Stimulated activated naive CD8-positive, alpha-beta T cell treated with anti-CD3 and anti-CD28 coated beads, Interleukin-15, amount 100 ng/mL, for 72 hours (primary cell): Measurements from ENCODE around the gene SOST.

Source experiments
- ATAC-seq: fragments of 150-1000 bp; cut with Tn5 transposase; 2 replicates; pipeline ENCODE4 v1.10.0; 2021; ENCODE audit warnings: mild to moderate bottlenecking, moderate library complexity
- DNase-seq, 2 donors: peaks; one replicate each; pipeline ENCODE4 v3.0.0; 2021 to 2022
- H3K27ac Mint-ChIP-seq, 2 donors: one replicate each; pipeline ENCODE4 v1.8.0; 2022; ENCODE audit warnings: mild to moderate bottlenecking in 2 of 2, mixed read lengths in 2 of 2, moderate library complexity in 2 of 2
- H3K27me3 Mint-ChIP-seq: one replicate; pipeline ENCODE4 v1.8.0; 2022; ENCODE audit warnings: mixed read lengths
- H3K4me1 Mint-ChIP-seq: one replicate; pipeline ENCODE4 v1.8.0; 2022; ENCODE audit warnings: mild to moderate bottlenecking, mixed read lengths
- H3K4me3 Mint-ChIP-seq, 2 donors: one replicate each; pipeline ENCODE4 v1.8.0; 2022; ENCODE audit warnings: mild to moderate bottlenecking in 2 of 2, mixed read lengths in 2 of 2, moderate library complexity in 1 of 2
- H3K9me3 Mint-ChIP-seq, 2 donors: one replicate each; pipeline ENCODE4 v1.8.0; 2022; ENCODE audit warnings: mixed read lengths in 2 of 2

The SOST gene

DNA sequence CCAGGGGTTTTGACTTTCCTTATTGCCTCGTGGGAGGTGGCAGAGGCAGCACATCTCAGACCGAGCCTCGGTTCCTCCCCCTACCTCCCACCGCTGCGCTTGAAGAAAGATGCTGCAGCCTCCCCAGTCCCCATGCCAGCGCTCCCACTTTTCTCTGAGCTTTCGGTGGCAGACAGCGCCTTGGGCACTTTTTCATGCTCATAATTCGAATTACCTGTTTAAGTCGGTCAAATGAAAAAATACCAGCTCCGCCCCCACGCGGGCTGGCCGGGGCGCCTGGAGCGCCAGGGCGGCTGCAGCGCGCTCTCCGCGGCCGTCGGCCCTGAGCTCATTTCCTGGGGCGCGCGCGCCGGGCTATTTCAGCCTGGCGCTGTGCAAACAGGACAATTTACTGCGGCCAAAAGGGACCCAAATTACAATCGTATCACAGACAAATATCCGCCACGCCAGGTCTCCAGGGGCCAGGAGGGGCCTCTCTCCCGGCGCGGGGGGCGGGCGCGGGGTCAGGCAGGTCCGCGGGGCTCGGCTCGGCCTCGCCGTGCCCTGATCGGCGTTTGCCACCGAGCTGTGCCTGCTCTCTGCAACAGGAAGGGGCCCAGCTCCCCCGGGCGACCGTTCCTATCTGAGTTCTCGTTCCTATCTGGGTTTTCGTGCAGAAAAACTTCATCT lies 45.0 kb downstream of the SOST start:
- H3K27me3 Mint-ChIP-seq, result peaks cover 83% of the 10 kb centered on the region
- H3K4me3 Mint-ChIP-seq, result peak overlapping the region; percentile 73 to 79
- H3K4me1 Mint-ChIP-seq, result peaks cover 16% of the 10 kb centered on the region
- no peaks in the 10 kb centered on the region for H3K9me3 Mint-ChIP-seq
- DNase-seq (peak; percentile 28 to 30), ATAC-seq (peak; percentile 88)
- H3K27ac Mint-ChIP-seq, result no peak overlapping the region

DNA sequence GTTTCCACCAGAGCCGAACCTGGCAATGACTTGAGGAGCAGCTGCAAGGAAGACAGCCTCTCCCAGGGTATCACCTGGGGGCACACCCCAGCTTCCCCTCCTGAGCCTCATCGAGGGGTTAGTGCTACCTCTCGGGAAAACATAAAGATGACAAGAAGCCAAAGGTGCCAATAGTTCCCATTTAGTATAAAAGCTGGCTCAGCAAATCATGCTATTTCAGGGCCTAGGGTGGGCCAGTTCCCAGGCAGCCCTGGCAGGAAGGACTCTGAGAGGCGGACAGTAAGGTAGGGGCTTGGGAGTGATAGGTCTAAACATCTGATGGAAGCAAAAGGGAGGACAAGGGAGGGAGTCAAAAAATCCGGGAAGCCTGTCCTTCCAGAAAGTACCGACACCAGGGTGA lies 46.2 kb downstream of the SOST start:
- no peak overlapping the region for H3K27ac Mint-ChIP-seq
- ATAC-seq (no peak), DNase-seq (no peak)
- peaks cover 88% of the 10 kb centered on the region for H3K27me3 Mint-ChIP-seq
- H3K4me3 Mint-ChIP-seq, result no peak overlapping the region
- no peaks in the 10 kb centered on the region for H3K9me3 Mint-ChIP-seq
- H3K4me1 Mint-ChIP-seq, result peaks cover 16% of the 10 kb centered on the region

DNA sequence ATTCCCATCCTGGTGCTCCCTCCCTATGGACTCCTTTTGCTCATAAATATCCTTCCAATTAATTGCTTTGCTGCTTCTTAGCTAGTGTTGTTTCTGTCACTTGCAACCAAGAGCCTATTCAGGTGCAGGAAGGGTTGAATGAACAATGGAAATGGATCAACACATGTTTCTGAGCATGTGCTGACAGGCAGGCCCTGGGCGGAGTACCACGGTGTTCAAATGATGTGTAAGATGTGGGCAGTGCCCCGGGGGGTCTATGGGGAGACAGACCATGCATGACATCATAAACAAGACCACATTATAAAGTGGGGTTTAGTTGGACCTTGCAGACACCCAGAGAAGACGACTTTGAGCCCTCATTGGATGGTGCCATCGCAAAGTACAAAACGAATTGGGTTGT lies 48.5 kb downstream of the SOST start:
- Mint-ChIP-seq H3K9me3 (no peaks in the 10 kb centered on the region), H3K27ac (no peak overlapping the region), H3K4me1 (peaks cover 16% of the 10 kb centered on the region), H3K27me3 (peaks cover 82% of the 10 kb centered on the region), H3K4me3 (no peak overlapping the region)
- ATAC-seq, result no peak
- DNase-seq, result no peak

DNA sequence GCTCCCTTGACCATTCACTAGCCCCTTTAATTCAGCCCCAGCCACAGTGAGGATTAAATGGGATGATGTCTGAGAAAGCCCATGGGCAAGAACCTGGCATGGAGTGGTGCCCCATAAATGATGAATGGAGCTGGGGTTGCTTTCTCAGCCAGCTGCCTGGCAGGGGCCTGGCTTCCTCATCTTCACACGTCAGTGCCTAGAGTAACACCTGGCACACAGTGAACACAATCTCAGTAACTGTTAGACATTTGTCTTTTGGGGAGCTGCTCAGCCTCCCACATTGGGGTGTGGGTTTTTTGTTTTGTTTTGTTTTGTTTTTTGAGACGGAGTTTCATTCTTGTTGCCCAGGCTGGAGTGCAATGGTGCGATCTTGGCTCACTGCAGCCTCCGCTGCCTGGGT lies 49.4 kb downstream of the SOST start:
- Mint-ChIP-seq H3K4me1 (peaks cover 10% of the 10 kb centered on the region), H3K9me3 (no peaks in the 10 kb centered on the region), H3K4me3 (no peak overlapping the region), H3K27ac (no peak overlapping the region), H3K27me3 (peaks cover 73% of the 10 kb centered on the region)
- DNase-seq, result no peak
- no peak for ATAC-seq

DNA sequence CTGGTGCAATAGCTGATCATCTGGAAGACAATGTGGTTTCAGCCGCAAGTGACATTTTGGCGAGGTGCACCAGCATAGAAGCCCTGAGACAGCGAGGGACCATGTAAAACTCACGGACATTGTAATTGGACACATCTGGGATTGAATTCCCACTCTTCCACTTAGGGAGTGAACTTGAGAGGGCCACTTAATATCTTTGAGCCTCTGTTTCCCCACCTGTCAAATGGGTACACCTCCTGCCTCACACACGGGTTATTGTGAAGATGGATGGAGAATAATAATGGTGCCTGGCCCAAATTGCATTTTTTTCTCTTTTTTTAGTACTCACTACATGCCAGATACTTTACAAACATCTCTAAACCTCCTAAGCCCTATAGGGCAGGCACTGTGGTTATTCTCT lies 51.4 kb downstream of the SOST start:
- H3K9me3 Mint-ChIP-seq, result peaks cover 0 to 6% of the 10 kb centered on the region in 2 donors
- H3K27me3 Mint-ChIP-seq, result peaks cover 68% of the 10 kb centered on the region
- no peak for DNase-seq
- H3K27ac Mint-ChIP-seq, result no peak overlapping the region
- no peak overlapping the region for H3K4me3 Mint-ChIP-seq
- peaks cover 11% of the 10 kb centered on the region for H3K4me1 Mint-ChIP-seq
- no peak for ATAC-seq

DNA sequence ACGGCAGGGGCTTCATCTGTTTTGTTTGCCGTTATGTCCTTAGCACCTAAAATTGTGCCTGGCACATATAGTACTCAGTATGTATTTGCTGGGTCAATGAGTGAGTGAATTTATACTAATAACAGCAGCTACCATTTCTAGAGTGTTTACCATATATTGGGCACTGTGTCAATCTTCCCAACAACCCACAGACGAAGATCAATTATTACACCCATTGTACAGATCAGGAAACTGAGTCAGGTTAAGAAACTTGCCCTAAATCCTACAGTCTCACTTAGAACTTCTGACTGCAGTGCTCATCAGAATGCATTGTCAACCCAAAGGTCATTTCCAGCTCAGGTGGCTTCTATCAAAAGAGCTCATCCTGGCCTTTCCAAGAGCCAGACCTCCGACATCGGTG lies 52.4 kb downstream of the SOST start:
- H3K27ac Mint-ChIP-seq, result no peak overlapping the region
- H3K27me3 Mint-ChIP-seq, result peaks cover 60% of the 10 kb centered on the region
- DNase-seq (no peak), ATAC-seq (no peak)
- H3K4me1 Mint-ChIP-seq, result peaks cover 17% of the 10 kb centered on the region
- no peak overlapping the region for H3K4me3 Mint-ChIP-seq
- H3K9me3 Mint-ChIP-seq, result peaks cover 0 to 6% of the 10 kb centered on the region in 2 donors
